GM12878 (cell line): ENCODE data around the gene NPHP3. TPM values are rescaled to one million over a fixed set of nuclear protein-coding genes. Genes with fewer than 3 reads are reported as not detected.

Source experiments
- ATAC-seq: fragments of 200-7000 bp; cut with Tn5 transposase; 3 replicates; pipeline ENCODE4 v1.9.1; 2020; ENCODE audit warnings: mild to moderate bottlenecking, moderate library complexity
- BruUV-seq: library from RNA; stranded (reverse); fragments of 400-500 nt; replicated peaks from 2 replicates; lab custom pipeline; 2021; lab: Mats Ljungman, UMichigan
- CTCF ChIA-PET: fragments of 300-600 bp; sonication (Branson Sonifier 250); formaldehyde crosslinking; extraction: SDS; loops from one replicate; lab custom pipeline; 2021; ENCODE audit warnings: inconsistent platforms; lab: Yijun Ruan, JAX
- POLR2A ChIA-PET: fragments of 350-600 bp; formaldehyde crosslinking; extraction: SDS; loops from one replicate; lab custom pipeline; 2021; ENCODE audit warnings: inconsistent platforms; lab: Charles Lee
- RAD21 ChIA-PET: fragments of 300-600 bp; sonication (Branson Sonifier 250); formaldehyde crosslinking; loops from one replicate; lab custom pipeline; 2023; ENCODE audit warnings: antibody characterized with exemption; ENCODE audit not compliant: unreplicated experiment; lab: Charles Lee
- SMC1A ChIA-PET: fragments of 300-600 bp; sonication (Branson Sonifier 250); formaldehyde crosslinking; loops from one replicate; lab custom pipeline; 2023; ENCODE audit not compliant: unreplicated experiment, uncharacterized antibody; lab: Charles Lee
- DNase-seq: peaks from one replicate; pipeline ENCODE4 v3.0.0-alpha.2; 2011; ENCODE audit warnings: low read depth, low spot score
- FAIRE-seq: peaks from 3 replicates; lab custom pipeline; 2011; peaks lifted over from hg19 to GRCh38; lab: Jason Lieb, UNC
- H2AFZ ChIP-seq: 2 replicates; pipeline ENCODE4 v1.6.0; 2011; ENCODE audit warnings: low read depth, low read length, control low read depth; ENCODE audit not compliant: control insufficient read depth
- H3K27ac ChIP-seq: 2 replicates; pipeline ENCODE4 v1.5.1; 2011; ENCODE audit warnings: control low read depth; ENCODE audit not compliant: control insufficient read depth, insufficient read depth
- H3K27me3 ChIP-seq, 2 experiments: replicated peaks in 1 of 2; 2 replicates each; pipeline versions ENCODE4 v1.6.0 to v1.6.1; 2011; ENCODE audit warnings: low read length in 1 of 2; ENCODE audit not compliant: control insufficient read depth in 2 of 2, insufficient read depth in 2 of 2
- H3K36me3 ChIP-seq, 2 experiments: 2 replicates each; pipeline ENCODE4 v1.5.1; 2011; ENCODE audit warnings: low read length in 1 of 2; ENCODE audit not compliant: control insufficient read depth in 2 of 2, insufficient read depth in 2 of 2
- H3K4me1 ChIP-seq: 2 replicates; pipeline ENCODE4 v1.6.1; 2011; ENCODE audit warnings: mild to moderate bottlenecking, low read length, moderate library complexity, mixed read lengths; ENCODE audit not compliant: control insufficient read depth, insufficient read depth
- H3K4me2 ChIP-seq: 2 replicates; pipeline ENCODE4 v1.6.0; 2011; ENCODE audit warnings: control low read depth; ENCODE audit not compliant: control insufficient read depth, insufficient read depth
- H3K4me3 ChIP-seq: fragments of 200-600 bp; sonication (generic); 2 replicates; pipeline ENCODE4 v1.5.1; 2016
- H3K79me2 ChIP-seq: 2 replicates; pipeline ENCODE4 v1.6.0; 2011; ENCODE audit warnings: low read length; ENCODE audit not compliant: control insufficient read depth, insufficient read depth
- H3K9ac ChIP-seq: 2 replicates; pipeline ENCODE4 v1.8.0; 2011; ENCODE audit warnings: low read length, control low read depth, mixed read lengths; ENCODE audit not compliant: control insufficient read depth, insufficient read depth
- H3K9me3 ChIP-seq: replicated peaks from 3 replicates; pipeline ENCODE4 v1.5.1; 2011; ENCODE audit warnings: mild to moderate bottlenecking, low read length; ENCODE audit not compliant: control insufficient read depth, insufficient read depth
- H4K20me1 ChIP-seq: 2 replicates; pipeline ENCODE4 v1.6.0; 2011; ENCODE audit not compliant: control insufficient read depth, insufficient read depth
- POLR2AphosphoS5 ChIP-seq: IDR thresholded peaks from 2 replicates; pipeline ENCODE4 v1.6.1; 2011; ENCODE audit warnings: mild to moderate bottlenecking, low read length, inconsistent platforms
- RAD21 ChIP-seq: IDR thresholded peaks from 2 replicates; pipeline ENCODE4 v1.6.1; 2011; ENCODE audit warnings: mild to moderate bottlenecking, low read depth, low read length, moderate library complexity; ENCODE audit not compliant: insufficient read depth
- SMARCA5 ChIP-seq: fragments of 450-650 bp; IDR thresholded peaks from 2 replicates; pipeline ENCODE4 v1.6.1; 2017; ENCODE audit warnings: mild to moderate bottlenecking
- STAT1 ChIP-seq: fragments of 450-650 bp; conservative IDR thresholded peaks from 2 replicates; pipeline ENCODE4 v1.6.1; 2014; ENCODE audit warnings: antibody characterized with exemption, mild to moderate bottlenecking
- YY1 ChIP-seq: IDR thresholded peaks from 2 replicates; pipeline ENCODE4 v1.6.1; 2011; ENCODE audit warnings: low read depth, mild to moderate bottlenecking, low read length
- WGBS: methylation state at CpG from one replicate; pipeline ENCODE4 v1.1.6; 2016; ENCODE audit warnings: low lambda C conversion rate; ENCODE audit not compliant: insufficient replicate concordance, insufficient coverage; ENCODE audit errors: missing lambda C conversion rate; 5-methylcytosine and 5-hydroxymethylcytosine counted together
- in situ Hi-C: fragments of 300-500 bp; cut with MboI; formaldehyde crosslinking; loops from 9 replicates; pipeline ENCODE4 v1.14.3; 2018; ENCODE audit warnings: mixed read lengths
- intact Hi-C: fragments of 100-400 bp; cut with micrococcal nuclease; formaldehyde crosslinking; loops from one replicate; pipeline ENCODE4 v1.14.2; 2022; ENCODE audit not compliant: unreplicated experiment
- polyA plus RNA-seq, 11 experiments: library from polyadenylated mRNA; depleted of rRNA in 4 of 11; unstranded in 6 of 11; stranded (reverse) in 5 of 11; fragments of >200 nt; fragmentation: Nextera tagmentation in 4 of 11; fragmentation: Illumina TruSeq in 1 of 11; extraction: Ambion mirVana in 4 of 11; extraction: Trizol in 1 of 11; gene quantifications; 1 replicate in 1 of 11; 2 replicates in 10 of 11; pipeline versions ENCODE4 v1.2.1 to v1.2.3, GENCODE V29; 2011 to 2016; ENCODE audit warnings: inconsistent platforms in 2 of 11, missing spikeins in 2 of 11, low read depth in 1 of 11
- total RNA-seq, 4 experiments: library from RNA; depleted of rRNA in 3 of 4; stranded (reverse); fragments of >200 nt in 3 of 4; fragmentation: Illumina TruSeq in 1 of 4; extraction: Trizol in 1 of 4; gene quantifications; 2 replicates each; pipeline versions ENCODE4 v1.2.1 to v1.2.3, GENCODE V29; 2013 to 2021
- TF ChIP-seq, protein P1 (sequence below): fragments of 450-650 bp; IDR thresholded peaks from 2 replicates; pipeline ENCODE4 v1.6.1; 2017; ENCODE audit warnings: low read depth, mild to moderate bottlenecking, moderate library complexity
- TF ChIP-seq, protein P2 (sequence below): fragments of 450-650 bp; IDR thresholded peaks from 2 replicates; pipeline ENCODE4 v1.6.1; 2018; ENCODE audit warnings: mild to moderate bottlenecking, low read depth, moderate library complexity; ENCODE audit not compliant: partially characterized antibody

NPHP3 gene
- total and polyA plus RNA-seq, 10 of the 15 experiments (the other 5 are each of a cell fraction or from before 2014, with no cell fraction given) = 0.84 to 11.7 (median 2.9) TPM

DNA sequence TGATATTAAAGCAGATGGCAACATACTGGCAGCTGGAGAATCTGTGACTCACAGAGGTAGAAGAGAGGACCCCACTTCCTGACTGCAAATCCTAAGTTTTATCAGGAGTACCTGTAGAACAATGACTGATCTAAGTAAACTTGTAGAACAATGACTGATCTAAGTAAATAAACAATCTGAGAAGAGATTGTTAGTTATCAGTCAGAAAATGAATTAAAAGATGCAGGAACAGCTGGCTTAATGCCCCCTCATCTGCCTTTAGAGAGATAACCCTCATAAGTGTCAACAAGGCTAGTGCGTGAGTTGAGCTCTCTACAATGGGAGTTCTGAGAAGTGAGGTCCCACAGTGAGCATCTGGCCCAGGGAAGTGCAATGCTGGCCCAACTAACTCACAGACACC lies 77.2 kb downstream of the NPHP3 start:
- in situ Hi-C loops (loop anchor here (5.0 to 10.0 kb wide), 2 partner anchors 100 to 288 kb away; no protein-coding TSS in a partner anchor), intact Hi-C loops (no loop called here)
- no peak for FAIRE-seq

More for the DNA sequence above, 77.2 kb downstream of the NPHP3 start:
- Histone ChIP-seq H3K4me3 (no peak overlapping the region), H3K27me3 (no peaks in the 10 kb centered on the region), H3K4me2 (no peak overlapping the region), H3K36me3 (no peaks in the 10 kb centered on the region; a peak in 1 of 4 replicates), H3K9me3 (no peaks in the 10 kb centered on the region), H3K4me1 (no peaks in the 10 kb centered on the region), H3K9ac (no peak overlapping the region), H3K79me2 (no peaks in the 10 kb centered on the region), H4K20me1 (no peaks in the 10 kb centered on the region), H3K27ac (no peak overlapping the region), H2AFZ (no peak overlapping the region)
- no TSS peak for BruUV-seq
- ChIA-PET POLR2A (no interaction called here), RAD21 (interaction anchor here (0.7 to 1.1 kb wide), 2 partner anchors 109 to 294 kb away, joined by 3 to 5 read pairs; no protein-coding TSS in a partner anchor), SMC1A (interaction anchor here (1.0 to 1.1 kb wide), 2 partner anchors 9 to 109 kb away, joined by 3 read pairs; no protein-coding TSS in a partner anchor), CTCF (interaction anchor here (0.7 to 1.2 kb wide), 4 partner anchors 106 to 850 kb away, joined by 3 to 8 read pairs (median 3); no protein-coding TSS in a partner anchor)
- 100% methylated on average over 1 of the region's 1 CpG for WGBS
- no peak for TF ChIP-seq RAD21
- TF ChIP-seq SMARCA5 = no peak
- TF ChIP-seq YY1 = no peak
- TF ChIP-seq POLR2AphosphoS5 = no peak
- TF ChIP-seq, protein P1, sequence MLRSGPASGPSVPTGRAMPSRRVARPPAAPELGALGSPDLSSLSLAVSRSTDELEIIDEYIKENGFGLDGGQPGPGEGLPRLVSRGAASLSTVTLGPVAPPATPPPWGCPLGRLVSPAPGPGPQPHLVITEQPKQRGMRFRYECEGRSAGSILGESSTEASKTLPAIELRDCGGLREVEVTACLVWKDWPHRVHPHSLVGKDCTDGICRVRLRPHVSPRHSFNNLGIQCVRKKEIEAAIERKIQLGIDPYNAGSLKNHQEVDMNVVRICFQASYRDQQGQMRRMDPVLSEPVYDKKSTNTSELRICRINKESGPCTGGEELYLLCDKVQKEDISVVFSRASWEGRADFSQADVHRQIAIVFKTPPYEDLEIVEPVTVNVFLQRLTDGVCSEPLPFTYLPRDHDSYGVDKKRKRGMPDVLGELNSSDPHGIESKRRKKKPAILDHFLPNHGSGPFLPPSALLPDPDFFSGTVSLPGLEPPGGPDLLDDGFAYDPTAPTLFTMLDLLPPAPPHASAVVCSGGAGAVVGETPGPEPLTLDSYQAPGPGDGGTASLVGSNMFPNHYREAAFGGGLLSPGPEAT = no peak
- TF ChIP-seq STAT1 = no peak
- TF ChIP-seq, protein P2, sequence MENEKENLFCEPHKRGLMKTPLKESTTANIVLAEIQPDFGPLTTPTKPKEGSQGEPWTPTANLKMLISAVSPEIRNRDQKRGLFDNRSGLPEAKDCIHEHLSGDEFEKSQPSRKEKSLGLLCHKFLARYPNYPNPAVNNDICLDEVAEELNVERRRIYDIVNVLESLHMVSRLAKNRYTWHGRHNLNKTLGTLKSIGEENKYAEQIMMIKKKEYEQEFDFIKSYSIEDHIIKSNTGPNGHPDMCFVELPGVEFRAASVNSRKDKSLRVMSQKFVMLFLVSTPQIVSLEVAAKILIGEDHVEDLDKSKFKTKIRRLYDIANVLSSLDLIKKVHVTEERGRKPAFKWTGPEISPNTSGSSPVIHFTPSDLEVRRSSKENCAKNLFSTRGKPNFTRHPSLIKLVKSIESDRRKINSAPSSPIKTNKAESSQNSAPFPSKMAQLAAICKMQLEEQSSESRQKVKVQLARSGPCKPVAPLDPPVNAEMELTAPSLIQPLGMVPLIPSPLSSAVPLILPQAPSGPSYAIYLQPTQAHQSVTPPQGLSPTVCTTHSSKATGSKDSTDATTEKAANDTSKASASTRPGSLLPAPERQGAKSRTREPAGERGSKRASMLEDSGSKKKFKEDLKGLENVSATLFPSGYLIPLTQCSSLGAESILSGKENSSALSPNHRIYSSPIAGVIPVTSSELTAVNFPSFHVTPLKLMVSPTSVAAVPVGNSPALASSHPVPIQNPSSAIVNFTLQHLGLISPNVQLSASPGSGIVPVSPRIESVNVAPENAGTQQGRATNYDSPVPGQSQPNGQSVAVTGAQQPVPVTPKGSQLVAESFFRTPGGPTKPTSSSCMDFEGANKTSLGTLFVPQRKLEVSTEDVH = no peak
- DNase-seq (no peak), ATAC-seq (no peak)
